ENCODE results near the gene NDRG2.
"Not testable (repeated sequence)": the region's sequence is repeated elsewhere in the genome, so short reads cannot be mapped to it uniquely, and the experiment has no call there.

NDRG2 gene

GRCh38 chr14:21056520-21057163 is 31.8 kb upstream of the NDRG2 start:
- no peak for DNase-seq (ENCODE audit: low read depth in 3 of 3, low spot score in 1 of 3)

DNA sequence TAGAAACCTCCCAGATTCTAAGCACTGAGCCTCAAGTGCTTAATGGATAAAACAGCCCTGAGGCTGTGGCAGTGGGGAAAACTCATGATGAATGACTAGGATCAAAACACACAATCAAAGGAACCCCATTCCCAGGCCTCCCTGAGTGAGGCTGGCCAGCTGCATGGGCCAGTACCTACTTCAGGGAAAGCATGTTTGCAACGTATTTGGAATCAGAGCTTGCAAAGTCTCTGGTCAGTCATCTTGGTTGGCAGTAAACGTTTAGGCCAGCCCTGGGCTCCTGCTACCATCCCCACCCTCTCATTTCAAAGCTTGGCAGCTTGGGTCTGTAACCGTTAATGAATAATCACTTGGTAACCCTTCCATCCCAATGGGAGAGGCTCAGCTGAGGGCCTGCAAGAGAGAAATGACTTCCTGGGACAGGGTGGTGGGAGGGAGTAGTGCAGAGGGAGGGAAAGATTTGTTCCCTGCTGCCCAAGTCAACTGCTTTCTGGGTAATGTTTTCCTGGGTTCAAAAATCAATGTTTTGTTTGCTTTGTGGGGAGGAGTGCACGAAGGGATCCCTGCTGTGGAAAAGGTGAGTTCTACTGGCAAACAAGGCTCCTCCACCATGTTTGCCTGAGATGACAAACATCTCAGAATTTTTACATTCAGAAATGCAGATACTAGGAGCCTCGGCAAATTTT is 30.7 kb upstream of the NDRG2 start:
- DNase-seq (ENCODE audit: low read depth in 3 of 3, low spot score in 1 of 3), result no peak

- DNase-seq (ENCODE audit: low read depth in 3 of 3, low spot score in 1 of 3), result no peak
Measured at GRCh38 chr14:21054768-21055145, 29.9 kb upstream of the NDRG2 start.

- DNase-seq (ENCODE audit: low read depth in 3 of 3, low spot score in 1 of 3), result no peak
Measured at GRCh38 chr14:21054123-21054767, 29.4 kb upstream of the NDRG2 start.

GRCh38 chr14:21053184-21054122 is 28.6 kb upstream of the NDRG2 start:
- DNase-seq (ENCODE audit: low read depth in 3 of 3, low spot score in 1 of 3), result no peak

DNA sequence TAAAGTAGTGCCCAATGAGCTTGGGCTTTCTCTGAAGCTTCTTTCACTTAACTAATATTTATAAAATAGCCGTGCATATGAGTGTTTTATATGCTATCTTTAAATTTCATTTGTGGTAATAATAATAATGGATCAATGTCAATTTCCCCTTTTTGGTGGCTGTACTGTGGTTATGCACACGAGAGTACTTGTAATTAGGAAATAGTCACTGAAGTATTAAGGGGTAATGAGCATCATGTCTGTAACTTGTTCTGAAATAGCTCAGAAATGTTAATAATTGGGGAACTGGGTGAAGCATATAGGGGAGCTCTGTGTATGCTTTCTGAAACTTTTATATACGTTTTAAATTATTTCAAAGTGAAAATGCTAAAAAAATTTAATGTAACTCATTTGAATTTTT is 25.7 kb upstream of the NDRG2 start:
- no peak for DNase-seq (ENCODE audit: low read depth in 3 of 3, low spot score in 1 of 3)

GRCh38 chr14:21049271-21049673 is 24.4 kb upstream of the NDRG2 start:
- DNase-seq (ENCODE audit: low read depth in 3 of 3, low spot score in 1 of 3), result no peak

DNA sequence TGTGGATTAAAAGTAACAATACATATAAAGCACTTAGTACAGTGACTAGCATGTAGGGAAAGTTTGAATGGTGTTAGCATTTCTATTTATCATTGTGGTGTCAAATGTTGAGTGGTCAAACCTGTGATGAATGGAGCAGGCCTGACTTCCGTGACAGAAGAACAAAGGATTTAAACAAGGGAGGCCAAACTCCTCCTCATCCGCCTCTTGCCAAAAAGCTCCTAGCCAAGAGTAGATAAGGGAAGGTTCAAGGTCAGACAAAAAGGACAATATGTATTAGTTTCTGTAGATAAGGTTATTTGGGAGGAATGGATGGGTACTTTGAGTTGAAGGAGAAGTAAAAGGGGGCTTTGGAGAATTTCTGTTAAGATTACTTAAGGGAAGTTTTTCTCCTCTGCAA is 23.8 kb upstream of the NDRG2 start:
- no peak for DNase-seq (ENCODE audit: low read depth in 3 of 3, low spot score in 1 of 3)

- no peak for DNase-seq (ENCODE audit: low read depth in 3 of 3, low spot score in 1 of 3)
Measured at GRCh38 chr14:21047378-21047781, 22.5 kb upstream of the NDRG2 start.

DNA sequence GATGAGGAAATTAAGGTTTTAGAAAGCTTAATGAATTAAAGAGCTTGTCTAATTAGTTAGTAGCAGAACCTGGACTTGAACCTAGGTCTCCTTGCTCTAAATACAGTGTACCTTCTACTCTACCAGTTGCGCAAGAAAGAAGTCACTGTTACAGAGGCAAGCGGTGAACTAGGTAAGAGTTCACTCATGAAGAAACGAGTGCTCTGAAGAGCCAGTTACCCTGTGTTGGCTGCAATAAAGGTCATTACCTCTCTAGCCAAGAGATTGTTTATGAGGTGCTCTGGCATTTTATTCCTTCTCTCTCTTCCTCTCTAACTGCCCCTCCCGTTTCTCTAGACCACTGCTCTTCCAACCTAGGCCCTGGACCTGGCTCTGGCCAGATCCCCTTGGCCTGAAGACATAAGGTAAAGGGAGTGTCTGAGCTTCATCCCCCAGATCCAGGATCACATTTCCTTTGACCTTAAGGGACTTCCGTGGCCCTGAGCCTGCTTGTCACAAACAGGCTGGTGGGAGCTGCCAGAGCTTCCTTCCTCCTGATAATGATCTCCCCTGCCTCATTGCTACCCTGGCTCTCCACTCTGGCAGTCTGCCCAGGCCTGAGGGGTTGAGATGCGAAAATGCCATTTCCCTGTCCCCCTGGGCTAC is 19.2 kb upstream of the NDRG2 start:
- no peak for DNase-seq (ENCODE audit: low read depth in 3 of 3, low spot score in 1 of 3)

- DNase-seq (ENCODE audit: low read depth in 3 of 3, low spot score in 1 of 3), result no peak
Measured at GRCh38 chr14:21043387-21043973, 18.6 kb upstream of the NDRG2 start.

GRCh38 chr14:21042918-21043317 is 18.1 kb upstream of the NDRG2 start:
- DNase-seq (ENCODE audit: low read depth in 3 of 3, low spot score in 1 of 3), result no peak

GRCh38 chr14:21041676-21042433 is 17.0 kb upstream of the NDRG2 start, which contains the start of gene RNASE7:
RNASE7 (plus strand) TSS chr14:21042362; CDS start chr14:21042993, 631 bp downstream.
- no peak for DNase-seq (ENCODE audit: low read depth in 3 of 3, low spot score in 1 of 3)

DNA sequence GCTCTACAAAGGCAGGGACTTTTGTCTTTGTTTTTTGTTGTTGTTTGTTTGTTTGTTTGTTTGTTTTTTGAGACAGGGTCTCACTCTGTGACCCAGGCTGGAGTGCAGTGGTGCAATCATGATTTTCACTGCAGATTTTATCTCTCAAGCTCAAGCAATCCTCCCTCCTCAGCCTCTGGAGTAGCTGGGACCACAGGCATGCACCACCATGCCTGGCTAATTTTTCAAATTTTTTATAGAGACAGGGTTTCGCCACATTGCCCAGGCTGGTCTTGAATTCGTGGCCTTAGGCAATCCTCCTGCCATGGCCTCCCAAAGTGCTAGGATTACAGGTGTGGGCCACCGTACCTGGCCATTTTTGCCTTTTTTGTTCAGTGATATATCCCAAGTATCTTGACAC is 16.1 kb upstream of the NDRG2 start:
- DNase-seq (ENCODE audit: low read depth in 3 of 3, low spot score in 1 of 3), result not testable (repeated sequence)

DNA sequence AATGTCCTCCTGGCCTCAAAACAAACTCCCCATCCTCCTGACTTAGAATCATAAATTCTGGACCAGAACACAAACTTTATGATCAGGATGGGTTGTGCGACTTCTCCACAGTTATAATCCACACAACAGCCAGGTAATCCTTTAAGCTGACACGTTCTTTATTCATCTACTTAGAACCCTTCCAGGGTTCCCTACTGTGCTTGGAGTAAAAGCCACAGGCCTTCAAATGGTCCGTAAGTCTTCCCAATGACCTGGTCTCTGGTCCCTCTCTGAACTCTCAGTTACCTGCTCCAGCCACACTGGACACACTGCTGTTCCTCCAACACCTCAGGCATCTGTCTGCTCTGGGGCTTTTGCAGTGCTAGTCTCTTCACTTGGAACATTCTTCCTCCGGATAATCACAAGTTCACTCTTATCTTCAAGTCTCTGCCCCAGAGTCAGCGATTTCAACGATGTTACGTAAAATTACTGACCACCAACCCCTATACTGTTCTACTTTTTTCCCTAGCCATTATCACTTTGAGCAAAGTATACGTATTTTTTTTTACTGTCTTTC is 15.6 kb upstream of the NDRG2 start:
- no peak for DNase-seq (ENCODE audit: low read depth in 3 of 3, low spot score in 1 of 3)

DNA sequence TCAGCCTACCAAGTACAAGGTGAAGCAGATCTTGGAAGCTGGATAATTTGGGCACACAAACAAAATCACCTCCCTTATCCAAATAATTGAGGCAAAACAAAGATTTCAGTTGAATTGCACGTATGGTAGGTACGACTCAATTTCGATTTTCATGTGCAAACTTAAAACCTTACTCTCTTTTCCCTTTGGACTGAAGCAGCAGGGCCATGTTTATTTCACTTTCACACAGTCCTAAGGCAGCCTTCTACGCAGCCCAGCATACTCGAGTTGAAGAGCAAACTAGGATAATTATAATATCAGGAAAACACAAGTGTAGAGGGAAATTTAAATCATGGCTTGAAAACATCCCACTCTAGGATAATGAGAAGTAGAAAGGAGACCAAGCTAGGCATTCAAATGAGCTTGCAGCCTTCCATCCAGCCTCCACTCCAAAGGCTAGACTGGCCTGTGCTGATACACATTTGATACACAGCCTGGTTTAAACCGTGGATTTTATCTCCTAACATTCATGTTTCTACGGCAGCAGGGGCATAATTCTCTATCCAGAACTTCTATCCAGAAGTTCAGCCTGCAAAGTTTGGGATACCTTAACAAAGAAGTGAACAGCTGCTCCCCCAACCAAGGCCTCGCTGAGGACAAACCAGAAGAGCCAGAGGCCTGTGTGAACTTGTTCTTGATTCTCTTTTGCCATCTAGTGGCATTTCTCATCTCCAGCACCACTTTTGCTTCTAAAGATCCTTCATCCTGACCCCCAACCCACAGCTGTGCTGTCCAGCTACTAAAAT is 14.9 kb upstream of the NDRG2 start:
- DNase-seq (ENCODE audit: low read depth in 3 of 3, low spot score in 1 of 3), result no peak

GRCh38 chr14:21038441-21039422 is 13.9 kb upstream of the NDRG2 start:
- no peak for DNase-seq (ENCODE audit: low read depth in 3 of 3, low spot score in 1 of 3)
